ENCODE results near the gene AFAP1.

AFAP1 gene

DNA sequence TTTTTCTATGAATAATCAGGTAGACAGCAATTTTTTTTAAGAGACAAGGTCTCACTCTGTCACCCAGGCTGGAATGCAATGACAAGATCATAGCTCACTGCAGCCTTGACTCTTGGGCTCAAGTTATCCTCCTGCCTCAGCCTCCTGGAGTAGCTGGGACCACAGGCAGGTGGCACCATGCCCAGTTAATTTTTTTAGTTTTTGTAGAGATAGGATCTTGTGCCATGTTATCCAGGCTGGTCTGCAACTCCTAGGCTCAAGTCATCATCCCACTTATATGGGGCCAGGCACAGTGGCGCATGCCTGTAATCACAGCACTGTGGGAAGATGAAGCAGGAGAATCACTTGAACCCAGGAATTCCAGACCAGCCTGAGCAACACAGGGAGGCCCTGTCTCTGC lies 26.8 kb downstream of the AFAP1 start:
- no peak for DNase-seq (ENCODE audit: low read depth)

DNA sequence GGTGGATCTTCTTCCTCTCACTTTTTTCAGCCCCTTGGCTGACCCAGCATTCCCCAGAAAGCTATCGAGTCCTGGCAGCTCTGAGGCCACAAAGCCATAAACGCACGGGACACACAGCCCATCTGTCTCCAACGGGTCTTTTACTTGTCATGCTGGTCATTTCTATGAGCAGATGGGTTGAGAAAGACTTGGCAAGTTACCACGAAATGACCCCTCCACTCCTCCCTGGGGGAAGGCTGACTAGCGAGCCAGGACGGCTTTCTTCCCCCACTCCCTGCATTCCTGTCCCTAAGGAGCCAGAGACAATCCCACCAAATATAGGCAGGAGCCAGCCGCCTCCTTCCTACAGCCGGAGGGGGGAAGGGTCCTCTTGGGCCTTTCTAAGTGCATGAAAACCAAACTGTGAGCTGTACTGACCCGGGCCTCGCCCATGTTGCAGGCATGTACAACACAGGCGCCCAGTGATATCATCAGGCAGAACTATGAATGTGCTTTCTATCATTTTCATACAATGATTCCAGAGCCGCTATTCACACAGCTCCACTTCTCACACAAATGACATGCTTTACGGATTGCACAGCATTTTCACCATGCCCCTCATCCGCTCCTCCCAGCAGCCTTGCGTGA lies 28.6 kb downstream of the AFAP1 start:
- peak; percentile 80 for DNase-seq (ENCODE audit: low read depth)

DNA sequence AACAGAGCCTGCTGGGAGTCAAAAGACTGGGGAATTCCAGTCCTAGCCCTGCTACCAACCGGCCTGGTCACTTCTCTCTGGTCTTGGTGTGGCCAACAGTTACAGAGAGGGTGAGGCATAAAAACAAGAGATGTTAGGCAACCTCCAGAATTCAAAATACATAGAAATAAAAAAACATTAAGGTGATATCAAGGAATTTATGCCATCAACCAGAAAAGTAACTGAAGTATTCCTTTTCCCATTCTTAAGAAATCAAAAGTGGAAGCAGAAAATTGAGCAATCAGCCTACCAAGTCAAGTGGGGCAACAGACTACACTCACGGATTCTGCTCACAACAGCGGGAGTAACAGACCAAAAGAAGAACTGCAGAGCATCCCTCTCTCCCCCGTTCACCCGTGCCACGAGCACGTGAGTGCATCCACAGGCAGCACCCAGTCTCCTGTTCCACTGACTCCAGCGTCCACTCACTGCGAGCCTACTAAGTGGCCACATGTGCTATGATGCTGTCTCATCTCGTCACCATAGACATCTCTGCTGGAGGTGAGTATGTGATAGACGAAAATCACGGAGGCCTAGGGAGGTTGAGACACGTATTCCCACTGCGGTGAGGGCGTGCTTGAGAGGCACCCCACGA lies 29.3 kb downstream of the AFAP1 start:
- DNase-seq (ENCODE audit: low read depth): no peak

DNA sequence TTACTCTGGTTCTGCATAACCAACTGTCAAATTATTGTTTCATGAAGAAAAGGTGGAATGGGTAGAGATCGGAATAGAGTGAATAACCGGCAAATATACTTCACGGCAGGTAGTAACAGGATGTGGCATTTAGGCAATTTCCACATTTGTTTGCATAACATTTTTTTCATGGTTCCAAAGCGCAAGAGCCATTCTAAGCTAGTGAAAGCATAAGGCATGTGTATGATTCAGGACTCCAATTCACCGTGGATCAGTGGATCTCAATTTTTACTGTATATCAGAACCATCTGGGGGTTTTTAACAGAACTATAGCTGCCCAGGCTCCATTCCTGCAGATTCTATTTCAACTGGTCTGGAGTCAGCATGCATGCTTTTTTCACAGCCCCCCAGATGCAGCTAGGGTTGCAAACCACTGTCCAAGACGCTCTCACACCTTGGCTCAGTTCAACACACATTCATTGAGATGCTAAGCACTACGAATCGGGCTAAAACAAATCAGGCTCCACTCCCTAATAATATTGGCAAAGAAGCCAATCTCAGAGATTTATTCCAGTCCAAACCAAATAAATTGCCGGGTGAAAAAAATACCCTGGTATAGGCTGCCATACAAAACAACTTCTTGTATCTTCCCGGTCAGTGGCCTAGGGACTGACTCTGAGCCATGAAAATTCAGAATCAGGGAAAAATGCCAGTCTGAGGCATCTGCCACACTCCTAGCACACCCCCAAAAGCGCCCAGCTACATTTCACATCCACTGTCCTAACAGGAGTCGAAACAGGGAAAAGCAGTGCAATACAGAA lies 30.0 kb downstream of the AFAP1 start:
- DNase-seq (ENCODE audit: low read depth): no peak

DNA sequence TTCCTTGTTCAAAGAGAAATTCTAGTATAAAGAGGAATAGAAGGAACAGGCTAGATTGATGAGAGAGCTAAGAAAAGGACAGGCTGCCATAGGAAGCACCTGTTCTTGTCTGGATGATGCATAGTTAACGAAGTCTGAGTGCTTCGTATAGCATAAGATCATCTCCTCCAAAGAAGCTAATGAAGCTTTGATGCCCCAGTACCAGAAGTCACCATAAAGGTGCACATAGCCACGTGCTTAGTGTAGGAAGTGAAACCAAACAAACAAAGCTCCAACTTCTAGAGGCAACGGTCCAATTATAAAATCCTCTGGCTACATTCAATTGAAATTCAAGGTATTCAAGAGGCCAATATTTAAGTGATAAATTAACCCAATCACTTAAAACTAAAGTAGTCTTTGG lies 31.0 kb downstream of the AFAP1 start:
- no peak for DNase-seq (ENCODE audit: low read depth)

DNA sequence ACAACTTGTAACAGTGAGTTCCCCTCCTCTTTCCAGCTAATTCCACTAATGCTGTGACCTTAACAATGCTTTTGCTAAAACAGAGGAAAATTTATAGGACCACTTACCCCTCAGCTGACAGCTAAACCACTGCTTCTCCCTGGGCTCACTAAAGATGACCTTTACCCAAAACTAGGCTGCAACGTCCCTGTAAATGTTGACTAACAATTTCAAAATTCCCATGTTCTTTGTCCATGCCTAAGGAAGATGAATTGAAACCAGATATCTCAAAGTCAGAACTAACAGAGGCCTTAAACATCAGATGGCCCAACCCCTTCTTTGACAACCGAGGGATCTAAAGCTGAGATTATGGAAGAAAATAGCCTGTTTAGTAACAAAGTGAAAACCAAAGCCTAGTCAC lies 32.5 kb downstream of the AFAP1 start:
- DNase-seq (ENCODE audit: low read depth): no peak

DNA sequence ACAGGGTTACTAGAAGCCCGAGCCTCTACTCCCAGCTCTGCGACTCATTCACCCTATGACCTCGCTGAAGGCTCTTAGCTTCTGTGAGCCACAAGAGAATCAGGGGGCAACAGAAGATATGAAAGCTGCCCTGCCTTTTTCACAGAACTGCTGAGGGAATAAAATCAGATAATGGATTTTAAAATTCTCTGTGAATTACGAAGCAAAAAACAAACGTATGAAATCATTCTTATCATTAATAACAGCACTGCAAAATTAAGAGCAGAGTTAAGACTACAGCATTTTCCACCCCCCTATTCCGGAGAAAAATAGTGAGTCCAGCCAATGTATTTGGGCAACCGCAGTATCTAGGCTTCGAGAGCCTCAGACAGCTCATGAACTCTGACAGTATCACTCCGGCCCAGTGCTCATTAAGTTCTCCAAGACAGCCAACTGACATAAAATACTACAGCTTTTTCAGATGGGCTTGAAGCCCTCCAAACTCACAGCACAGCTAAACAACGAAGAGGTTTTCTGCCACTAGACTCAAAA lies 33.4 kb downstream of the AFAP1 start:
- no peak for DNase-seq (ENCODE audit: low read depth)

DNA sequence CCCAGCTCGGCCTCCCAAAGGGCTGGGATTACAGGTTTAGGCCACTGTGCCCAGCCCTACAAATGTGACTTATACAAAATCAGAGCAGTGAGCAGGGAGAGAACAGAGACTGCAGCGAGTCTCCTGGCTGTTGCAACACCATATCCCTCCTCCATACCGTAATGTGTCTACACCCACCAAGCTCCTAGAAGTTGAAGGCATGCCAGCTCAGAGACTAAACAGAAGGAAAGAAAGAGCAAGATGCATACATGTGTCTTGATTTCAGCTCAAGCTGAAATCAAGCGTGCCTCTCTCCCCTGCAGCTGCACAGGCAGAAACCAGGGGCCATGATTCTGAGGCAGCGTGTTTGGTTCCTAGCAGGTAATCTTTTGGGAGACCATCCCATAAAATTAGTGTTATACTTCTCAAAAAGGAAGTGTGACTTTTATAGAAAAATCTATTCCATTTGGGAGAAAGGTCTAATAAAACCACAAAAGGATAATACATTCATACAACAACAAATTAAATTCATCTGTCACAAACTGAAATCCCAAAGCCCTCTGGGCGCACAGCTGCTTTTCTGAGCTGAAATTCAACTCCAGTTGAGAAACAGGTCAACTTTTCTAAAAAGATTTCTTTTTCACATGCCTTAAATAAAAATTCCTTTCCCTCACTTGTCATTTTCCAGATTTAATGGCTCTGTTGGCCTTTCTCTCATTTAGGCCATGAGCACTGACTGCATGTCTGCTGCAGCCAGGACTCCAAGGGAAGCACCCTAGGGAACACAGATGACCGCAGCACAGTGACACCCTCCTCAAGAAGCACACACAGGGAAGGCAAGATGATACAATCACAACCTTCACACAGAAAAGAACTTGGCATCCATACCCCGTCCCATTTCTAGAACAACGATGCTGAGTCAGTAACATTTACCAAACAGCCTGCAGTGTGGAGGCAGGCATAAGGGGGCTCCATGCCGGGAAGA lies 34.4 kb downstream of the AFAP1 start:
- DNase-seq (ENCODE audit: low read depth): peak; percentile 64

DNA sequence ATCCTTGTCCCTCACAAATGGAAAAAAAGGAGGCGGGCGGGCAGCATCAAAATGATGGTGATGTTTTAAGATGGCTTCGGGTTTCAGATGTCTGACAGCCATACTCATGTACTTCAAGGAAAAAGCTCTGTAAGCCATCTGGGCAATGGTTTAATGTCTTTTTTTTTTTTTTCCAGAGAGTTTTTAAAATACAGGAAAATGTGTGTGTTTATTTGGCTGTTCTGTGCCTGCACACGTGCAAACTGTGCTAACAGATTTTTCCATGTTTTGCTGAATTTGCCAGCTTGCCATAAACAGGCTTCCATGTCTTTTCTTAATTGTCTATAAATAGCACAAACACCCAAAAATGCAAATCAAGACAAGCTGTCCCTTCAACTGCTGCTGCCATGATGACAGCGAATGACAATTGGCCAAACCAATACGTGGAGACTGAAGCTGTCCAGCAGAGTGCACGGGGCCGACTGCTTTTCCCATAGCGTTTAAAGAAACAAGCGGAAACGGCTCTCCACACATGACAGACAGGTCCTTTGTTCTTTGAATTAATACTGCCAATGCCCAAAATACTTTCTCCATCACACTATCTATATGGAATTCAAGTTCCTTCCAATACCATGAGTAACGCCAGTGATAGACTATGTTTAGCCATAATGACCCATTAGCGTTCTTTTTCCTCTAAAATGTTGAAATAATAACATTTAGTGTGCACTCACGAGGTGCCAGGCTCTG lies 35.7 kb downstream of the AFAP1 start:
- DNase-seq (ENCODE audit: low read depth): no peak

DNA sequence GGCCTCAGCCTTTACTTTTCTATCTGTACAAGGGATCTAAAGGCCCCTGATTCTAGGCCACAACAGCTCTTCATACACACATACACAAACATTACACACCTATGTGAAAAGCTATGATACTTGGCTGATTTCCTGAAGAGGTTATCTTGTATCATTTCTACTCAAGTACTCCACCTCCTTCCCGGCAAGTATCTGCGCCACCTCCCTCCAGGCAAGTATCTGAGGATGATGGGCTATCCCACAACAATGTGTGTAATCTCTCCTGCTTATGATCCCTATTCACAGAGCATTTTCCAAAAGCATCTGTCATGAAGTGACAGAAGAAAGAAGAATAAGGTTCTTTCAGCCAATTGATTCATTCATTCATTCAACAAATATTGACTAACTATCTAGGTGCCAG lies 36.8 kb downstream of the AFAP1 start:
- DNase-seq (ENCODE audit: low read depth): no peak

DNA sequence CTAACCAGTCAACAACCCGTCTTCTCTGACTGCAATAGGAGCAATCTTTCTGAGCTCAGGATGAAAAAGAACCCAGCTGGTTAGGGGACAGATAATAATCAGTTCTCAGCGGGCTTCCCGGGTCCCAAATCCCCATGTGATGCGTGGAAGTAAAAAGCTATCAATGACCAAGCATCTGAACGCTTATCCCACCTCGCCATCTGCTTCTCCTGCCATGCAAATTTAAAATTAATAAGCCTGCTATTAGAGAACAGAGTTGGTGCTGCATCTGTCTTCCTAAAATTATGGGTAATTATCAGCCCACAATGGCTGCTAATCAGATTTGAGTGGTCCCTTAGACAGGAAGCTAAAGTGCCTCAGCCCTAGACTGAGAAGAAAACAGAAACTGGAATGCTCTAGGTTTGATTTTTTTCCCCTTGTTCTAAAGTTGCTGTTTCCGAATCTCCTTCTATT lies 37.5 kb downstream of the AFAP1 start:
- no peak for DNase-seq (ENCODE audit: low read depth)

DNA sequence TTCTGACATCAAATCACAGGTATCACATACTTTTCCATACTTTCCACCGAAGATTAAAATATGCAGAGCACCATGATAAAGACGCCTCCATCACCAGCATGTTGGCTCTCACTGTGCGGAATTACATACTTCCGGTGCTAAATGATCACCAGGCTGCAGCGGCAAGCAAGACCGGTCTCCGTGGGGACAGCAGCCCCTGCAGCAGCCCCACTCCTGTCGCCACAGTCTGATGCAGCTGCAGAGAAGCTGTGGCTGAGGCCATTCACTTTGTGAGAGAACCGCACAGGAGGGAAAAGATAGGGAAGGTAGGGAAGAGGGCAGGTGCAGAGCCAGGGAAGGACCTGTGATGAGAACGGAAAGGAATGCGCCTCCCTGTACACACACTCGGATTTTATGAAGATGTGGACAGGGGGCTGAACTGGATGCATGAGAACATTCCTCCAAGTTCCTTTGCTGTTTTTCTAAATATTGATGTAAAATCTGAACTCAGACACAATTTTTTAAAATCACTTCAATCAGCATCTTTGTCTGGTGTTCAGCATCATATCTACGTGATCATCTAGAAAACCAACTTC lies 38.3 kb downstream of the AFAP1 start:
- DNase-seq (ENCODE audit: low read depth): no peak

DNA sequence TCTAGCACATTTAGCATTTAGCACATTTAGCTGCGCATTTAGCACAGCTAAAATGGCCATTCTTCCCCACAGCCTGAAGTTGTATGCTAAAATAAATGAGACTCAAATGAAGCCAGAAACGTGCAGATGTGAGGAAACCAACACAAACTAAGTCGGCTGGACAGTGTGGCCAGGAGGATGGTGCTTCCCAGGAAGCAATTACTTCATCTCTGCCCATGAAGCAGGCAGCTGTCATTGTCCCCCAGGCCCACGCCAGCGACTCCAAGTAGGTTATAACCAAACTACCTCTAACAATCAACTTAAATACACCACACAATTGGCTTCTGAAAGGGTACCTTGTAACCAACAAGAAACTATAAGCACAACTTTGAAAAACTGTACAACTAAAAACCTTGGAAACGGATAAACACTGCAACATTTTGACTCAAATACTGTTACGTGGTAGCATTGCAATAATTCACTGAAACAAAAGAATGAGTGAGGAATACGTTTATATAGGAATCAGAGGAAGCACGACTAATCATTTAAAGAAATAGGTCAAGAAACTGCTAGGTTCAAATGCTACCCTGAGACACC lies 39.2 kb downstream of the AFAP1 start:
- DNase-seq (ENCODE audit: low read depth): no peak

DNA sequence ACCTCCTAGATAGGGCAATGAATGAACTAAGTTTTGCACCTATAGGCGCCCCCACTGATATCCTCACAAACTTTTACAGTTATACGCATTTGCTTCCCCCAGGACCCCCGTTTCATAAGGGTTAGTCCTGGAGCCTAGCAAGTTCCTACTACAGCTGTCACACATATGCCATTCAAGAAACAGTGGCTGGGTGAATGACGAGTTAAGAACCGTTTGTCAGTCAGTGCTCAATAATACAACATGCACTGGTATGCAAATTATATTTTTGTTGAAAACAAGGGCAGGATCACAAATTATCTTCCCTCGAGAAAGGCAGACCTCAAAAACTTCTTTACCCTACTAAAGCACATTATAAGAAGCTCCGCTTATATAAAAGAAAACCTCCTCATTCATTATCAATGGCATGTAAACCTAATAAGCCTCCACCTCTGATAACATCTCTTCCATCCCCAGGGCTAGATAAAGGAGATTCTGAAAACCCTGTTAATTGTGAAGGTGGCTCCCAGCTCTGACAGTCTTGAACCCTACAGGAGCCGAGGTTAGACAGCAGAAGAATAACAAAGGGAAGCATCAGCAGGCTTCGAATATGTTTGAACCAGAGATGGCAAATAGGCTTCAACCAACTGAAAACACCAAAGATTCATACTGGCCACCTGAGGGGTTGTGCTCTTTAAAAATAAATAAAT lies 40.3 kb downstream of the AFAP1 start:
- DNase-seq (ENCODE audit: low read depth): no peak

DNA sequence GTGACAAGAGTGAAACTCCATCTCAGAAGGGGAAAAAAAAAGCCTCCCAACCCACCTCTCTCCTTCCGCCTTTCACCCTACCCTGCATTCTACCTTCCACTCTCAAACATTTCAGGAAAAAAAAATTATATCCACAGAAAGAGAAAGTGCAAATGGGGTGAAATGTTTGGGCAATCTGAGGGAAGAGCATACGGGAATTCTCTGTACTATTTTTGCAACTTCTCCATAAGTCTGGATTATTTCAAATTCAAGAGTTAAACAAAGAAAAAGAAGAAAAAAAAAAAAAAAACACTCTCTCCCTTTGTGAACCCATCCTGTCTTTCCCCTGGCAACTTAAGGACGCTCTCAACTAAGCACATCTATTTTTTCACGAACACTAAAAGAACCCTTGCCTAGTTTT lies 41.3 kb downstream of the AFAP1 start:
- DNase-seq (ENCODE audit: low read depth): no peak

DNA sequence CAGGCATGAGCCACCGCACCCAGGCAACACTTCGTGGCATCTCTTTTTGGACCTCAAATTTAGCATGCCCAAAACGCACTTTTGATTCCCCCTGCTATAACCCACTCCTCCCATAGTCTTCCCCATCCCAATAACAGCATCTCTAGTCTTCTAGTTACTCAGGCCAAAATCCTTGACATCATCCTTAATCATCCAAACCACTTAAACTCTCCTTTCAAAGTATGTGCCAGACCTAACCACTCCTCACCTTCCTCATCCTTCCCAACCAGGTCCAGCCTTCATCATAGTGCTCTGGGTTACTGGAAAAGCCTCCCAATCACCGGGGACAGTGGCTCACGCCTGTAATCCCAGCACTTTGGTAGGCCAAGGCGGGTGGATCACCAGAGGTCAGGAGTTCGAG lies 41.9 kb downstream of the AFAP1 start:
- DNase-seq (ENCODE audit: low read depth): no peak

DNA sequence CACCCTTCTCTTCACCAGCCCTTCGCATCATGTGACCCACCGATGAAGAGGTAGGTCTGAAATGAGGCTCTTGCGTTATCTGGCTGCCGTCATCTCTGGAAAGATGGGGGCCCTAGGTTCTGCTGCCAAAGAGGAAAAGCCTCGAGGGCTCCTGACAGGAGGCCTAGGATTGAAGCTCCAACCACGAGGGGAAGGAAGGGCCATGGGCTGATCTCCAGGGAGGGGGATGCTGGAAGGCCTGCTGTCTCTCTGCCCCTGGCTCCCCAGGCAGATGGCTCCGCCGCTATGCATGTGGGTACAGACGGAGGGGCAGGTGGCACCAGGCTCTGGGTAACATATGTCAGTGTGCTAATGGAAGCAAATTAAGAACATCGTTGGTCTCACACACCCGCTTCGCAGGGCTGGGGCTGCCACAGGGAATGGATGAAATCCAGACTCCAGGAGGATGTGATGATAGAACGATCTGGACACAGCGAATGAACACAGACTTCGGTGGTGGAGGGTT lies 44.9 kb downstream of the AFAP1 start:
- no peak for DNase-seq (ENCODE audit: low read depth)

DNA sequence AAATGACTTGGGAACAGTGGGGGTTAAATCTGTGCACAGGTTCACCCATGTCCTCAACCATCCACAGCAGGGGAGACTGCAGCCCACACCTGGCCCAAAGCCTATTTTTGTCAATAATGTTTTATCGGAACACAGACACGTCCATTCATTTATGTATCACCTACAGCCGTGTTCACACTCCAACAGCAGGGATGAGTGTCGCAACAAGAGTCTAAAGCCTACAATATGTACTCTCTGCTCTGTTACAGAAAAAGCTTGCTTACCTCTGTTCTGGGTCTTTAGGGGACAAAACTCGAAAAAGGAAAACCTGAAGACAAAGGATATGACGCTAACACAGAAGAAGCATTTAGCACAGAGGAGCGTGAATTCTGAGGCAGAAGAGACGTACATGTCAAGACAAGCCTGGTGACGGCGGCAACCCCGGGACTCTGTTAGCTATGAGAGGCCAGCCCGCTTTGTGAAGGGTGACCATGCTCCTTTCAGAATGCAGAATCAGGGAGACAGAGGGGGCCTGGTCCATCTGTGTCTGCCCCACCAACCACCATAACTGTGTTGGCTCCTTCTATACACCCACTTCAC lies 45.5 kb downstream of the AFAP1 start:
- DNase-seq (ENCODE audit: low read depth): no peak

DNA sequence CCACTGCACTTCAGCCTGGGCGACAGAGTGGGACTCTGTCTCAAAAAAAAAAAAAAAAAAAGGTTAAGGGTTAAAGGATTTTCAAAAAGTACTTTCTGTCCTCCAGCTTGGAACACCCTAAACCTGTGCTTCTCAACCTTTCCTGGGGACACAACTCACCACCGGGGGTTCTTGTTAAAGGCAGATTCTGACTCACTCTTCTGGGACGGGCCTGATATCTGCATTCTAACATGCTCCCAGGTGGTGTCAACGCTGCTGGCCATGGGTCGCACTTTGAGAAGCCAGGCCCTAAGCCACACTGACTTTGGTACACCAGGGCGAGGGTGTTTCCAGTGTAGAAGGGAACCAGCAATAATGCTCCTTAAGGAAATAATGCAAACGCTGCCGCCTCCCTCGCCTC lies 46.1 kb downstream of the AFAP1 start:
- DNase-seq (ENCODE audit: low read depth): no peak

Data from stromal cell of bone marrow (primary cell).